GM12873 (cell line): ENCODE results near the gene GALR2.

Source experiments
- TF ChIP-seq, protein P1 (sequence below): IDR thresholded peaks from 2 replicates; pipeline ENCODE4 v1.5.1; 2012; ENCODE audit warnings: low read depth, mild to moderate bottlenecking, moderate library complexity, low read length, control low read depth; ENCODE audit not compliant: insufficient read depth; ENCODE audit errors: missing control alignments

The GALR2 gene

GRCh38 chr17:76091526-76092286, 17.1 kb downstream of the GALR2 start:
- TF ChIP-seq, protein P1, sequence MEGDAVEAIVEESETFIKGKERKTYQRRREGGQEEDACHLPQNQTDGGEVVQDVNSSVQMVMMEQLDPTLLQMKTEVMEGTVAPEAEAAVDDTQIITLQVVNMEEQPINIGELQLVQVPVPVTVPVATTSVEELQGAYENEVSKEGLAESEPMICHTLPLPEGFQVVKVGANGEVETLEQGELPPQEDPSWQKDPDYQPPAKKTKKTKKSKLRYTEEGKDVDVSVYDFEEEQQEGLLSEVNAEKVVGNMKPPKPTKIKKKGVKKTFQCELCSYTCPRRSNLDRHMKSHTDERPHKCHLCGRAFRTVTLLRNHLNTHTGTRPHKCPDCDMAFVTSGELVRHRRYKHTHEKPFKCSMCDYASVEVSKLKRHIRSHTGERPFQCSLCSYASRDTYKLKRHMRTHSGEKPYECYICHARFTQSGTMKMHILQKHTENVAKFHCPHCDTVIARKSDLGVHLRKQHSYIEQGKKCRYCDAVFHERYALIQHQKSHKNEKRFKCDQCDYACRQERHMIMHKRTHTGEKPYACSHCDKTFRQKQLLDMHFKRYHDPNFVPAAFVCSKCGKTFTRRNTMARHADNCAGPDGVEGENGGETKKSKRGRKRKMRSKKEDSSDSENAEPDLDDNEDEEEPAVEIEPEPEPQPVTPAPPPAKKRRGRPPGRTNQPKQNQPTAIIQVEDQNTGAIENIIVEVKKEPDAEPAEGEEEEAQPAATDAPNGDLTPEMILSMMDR: no peak

DNA sequence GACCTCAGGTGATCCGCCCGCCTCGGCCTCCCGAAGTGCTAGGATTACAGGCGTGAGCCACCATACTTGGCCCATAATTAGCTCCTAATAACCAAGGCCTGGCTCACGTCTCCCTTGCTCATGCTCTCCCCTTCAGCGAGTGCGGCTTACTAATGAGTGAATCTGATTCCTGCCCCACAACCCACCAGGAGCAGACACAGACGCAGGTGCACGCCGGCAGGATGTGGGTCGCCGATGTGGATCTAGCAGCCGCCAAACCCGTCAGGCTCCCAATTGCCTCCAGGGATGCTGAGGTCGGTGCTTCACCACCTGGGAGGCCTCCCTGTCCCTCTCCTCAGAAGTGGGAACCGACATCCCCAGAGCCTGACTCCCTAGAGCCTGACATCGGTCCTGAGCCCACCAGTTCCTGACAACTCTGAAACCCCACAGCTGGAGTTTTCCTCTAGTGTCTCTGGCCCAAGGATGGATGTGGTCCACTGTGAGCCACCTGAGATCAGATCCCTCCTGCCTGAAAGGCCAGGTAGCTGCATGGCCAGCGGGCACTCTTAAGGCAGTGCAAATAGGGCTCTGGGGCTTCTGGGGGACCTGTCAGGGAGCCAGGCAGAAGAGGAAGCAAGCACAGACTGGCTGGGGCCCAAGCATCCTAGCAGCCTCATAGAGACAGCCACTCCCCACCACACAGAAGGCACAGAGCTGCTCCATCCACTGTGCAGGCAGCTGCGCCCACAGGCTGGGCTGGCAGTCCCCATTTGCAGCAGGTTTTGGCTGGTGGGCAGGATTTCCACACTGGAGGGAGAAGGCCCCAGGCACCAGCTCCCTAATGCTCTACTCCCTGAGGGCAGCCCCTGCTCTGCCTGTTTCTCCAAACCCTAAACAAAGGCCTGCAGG, 18.2 kb downstream of the GALR2 start:
- TF ChIP-seq, protein P1: no peak

GRCh38 chr17:76094046-76094445, 19.5 kb downstream of the GALR2 start:
- TF ChIP-seq, protein P1: no peak

GRCh38 chr17:76095943-76096342, 21.4 kb downstream of the GALR2 start:
- TF ChIP-seq, protein P1: no peak

- TF ChIP-seq, protein P1: no peak
Measured at GRCh38 chr17:76097716-76098295, 23.2 kb downstream of the GALR2 start.

DNA sequence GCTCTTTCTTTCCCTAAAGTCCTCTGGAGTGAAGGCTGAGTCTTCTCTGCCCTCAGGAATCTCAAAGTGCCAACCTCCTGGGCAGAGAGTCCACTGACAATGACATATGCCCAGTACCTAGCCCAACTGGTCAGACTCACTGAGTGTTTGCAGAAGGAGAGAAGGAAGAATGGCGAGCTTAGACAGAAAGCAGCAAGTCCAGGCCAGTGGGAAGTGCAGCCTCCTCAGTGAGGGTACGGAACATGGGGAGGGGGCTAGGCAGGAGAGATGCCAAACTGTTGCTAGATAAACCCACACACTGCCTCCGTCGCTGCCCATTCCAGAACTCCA, 28.3 kb downstream of the GALR2 start:
- TF ChIP-seq, protein P1: no peak
